GM23338 (cell line): ENCODE data around the gene TNMD. TPM values are rescaled to one million over a fixed set of nuclear protein-coding genes. Genes with fewer than 3 reads are reported as not detected.

ENCODE experiments used
- ATAC-seq: fragments of 200-7000 bp; cut with Tn5 transposase; 3 replicates; pipeline ENCODE4 v1.9.1; 2020
- DNase-seq: peaks from one replicate; pipeline ENCODE4 v3.0.0-alpha.2; 2015; ENCODE audit warnings: low spot score
- H2AFZ ChIP-seq: fragments of 200-600 bp; sonication (generic); 2 replicates; pipeline ENCODE4 v1.8.0; 2016; ENCODE audit warnings: antibody characterized with exemption, mild to moderate bottlenecking, moderate library complexity
- H3F3A ChIP-seq: fragments of 200-600 bp; sonication (generic); replicated peaks from 2 replicates; pipeline ENCODE4 v1.8.0; 2017; ENCODE audit warnings: antibody characterized with exemption, mixed run types, low read depth
- H3K27ac ChIP-seq: fragments of 200-600 bp; sonication (generic); 2 replicates; pipeline ENCODE4 v1.6.1; 2016; ENCODE audit warnings: low read depth
- H3K27me3 ChIP-seq: fragments of 200-600 bp; sonication (generic); 2 replicates; pipeline ENCODE4 v1.8.0; 2016; ENCODE audit warnings: mild to moderate bottlenecking, mixed run types, moderate library complexity; ENCODE audit not compliant: insufficient read depth
- H3K36me3 ChIP-seq: fragments of 200-600 bp; sonication (generic); 2 replicates; pipeline ENCODE4 v1.8.0; 2016; ENCODE audit warnings: mild to moderate bottlenecking; ENCODE audit not compliant: insufficient read depth
- H3K4me1 ChIP-seq: fragments of 200-600 bp; sonication (generic); 2 replicates; pipeline ENCODE4 v1.8.0; 2016; ENCODE audit warnings: mild to moderate bottlenecking, moderate library complexity; ENCODE audit not compliant: insufficient read depth
- H3K4me2 ChIP-seq: fragments of 200-600 bp; sonication (generic); 2 replicates; pipeline ENCODE4 v1.7.1; 2017; ENCODE audit warnings: mixed run types
- H3K4me3 ChIP-seq: fragments of 200-600 bp; sonication (generic); 2 replicates; pipeline ENCODE4 v1.6.1; 2016; ENCODE audit warnings: mixed run types
- H3K79me2 ChIP-seq: fragments of 200-600 bp; sonication (generic); replicated peaks from 2 replicates; pipeline ENCODE4 v1.8.0; 2017; ENCODE audit warnings: mild to moderate bottlenecking; ENCODE audit not compliant: insufficient read depth
- H3K9me2 ChIP-seq: fragments of 200-600 bp; sonication (generic); 2 replicates; pipeline ENCODE4 v1.8.0; 2017; ENCODE audit not compliant: insufficient read depth
- H4K20me1 ChIP-seq: fragments of 200-600 bp; sonication (generic); replicated peaks from 2 replicates; pipeline ENCODE4 v1.8.0; 2017; ENCODE audit warnings: mild to moderate bottlenecking; ENCODE audit not compliant: insufficient read depth
- H3K27ac Mint-ChIP-seq: 2 replicates; pipeline ENCODE4 v1.8.0; 2020; ENCODE audit warnings: inconsistent platforms, mild to moderate bottlenecking, moderate library complexity, mixed read lengths
- H3K27me3 Mint-ChIP-seq: 3 replicates; pipeline ENCODE4 v1.8.0; 2022; ENCODE audit warnings: low read depth, mild to moderate bottlenecking, moderate library complexity, mixed read lengths, inconsistent platforms; ENCODE audit not compliant: insufficient read depth, poor library complexity
- H3K36me3 Mint-ChIP-seq: 3 replicates; pipeline ENCODE4 v1.8.0; 2021; ENCODE audit warnings: low read depth, mild to moderate bottlenecking, inconsistent platforms, moderate library complexity, mixed read lengths
- H3K4me1 Mint-ChIP-seq: 3 replicates; pipeline ENCODE4 v1.8.0; 2020; ENCODE audit warnings: mild to moderate bottlenecking, inconsistent platforms, mixed read lengths
- H3K4me3 Mint-ChIP-seq: 3 replicates; pipeline ENCODE4 v1.8.0; 2021; ENCODE audit warnings: moderate library complexity, mild to moderate bottlenecking, inconsistent platforms, mixed read lengths
- H3K9me3 Mint-ChIP-seq: 3 replicates; pipeline ENCODE4 v1.8.0; 2020; ENCODE audit warnings: moderate library complexity, mild to moderate bottlenecking, inconsistent platforms, mixed read lengths
- EZH2 ChIP-seq: fragments of 200-600 bp; sonication (generic); IDR thresholded peaks from one replicate; pipeline ENCODE4 v1.8.0; 2017; ENCODE audit warnings: antibody characterized with exemption, mild to moderate bottlenecking, low read depth; ENCODE audit not compliant: unreplicated experiment
- JUNB ChIP-seq: IDR thresholded peaks from one replicate; pipeline ENCODE4 v1.6.1; 2016; ENCODE audit warnings: antibody characterized with exemption; ENCODE audit not compliant: unreplicated experiment
- POLR2AphosphoS5 ChIP-seq: IDR thresholded peaks from 2 replicates; pipeline ENCODE4 v1.6.1; 2016; ENCODE audit warnings: antibody characterized with exemption, low read depth
- polyA plus RNA-seq: library from polyadenylated mRNA; unstranded; fragments of >200 nt; fragmentation: Nextera tagmentation; extraction: Ambion mirVana; gene quantifications from 2 replicates; pipeline ENCODE4 v1.2.1, GENCODE V29; 2016
- total RNA-seq: library from RNA; depleted of rRNA; stranded (reverse); fragments of >200 nt; shearing (Covaris generic); gene quantifications from 2 replicates; pipeline ENCODE4 v1.2.3, GENCODE V29; 2014
- TF ChIP-seq, protein P1 (sequence below): IDR thresholded peaks from 2 replicates; pipeline ENCODE4 v1.6.1; 2016; ENCODE audit warnings: antibody characterized with exemption
- TF ChIP-seq, protein P2 (sequence below), 2 experiments: fragments of 200-600 bp in 1 of 2; sonication (generic) in 1 of 2; conservative IDR thresholded peaks; 2 replicates each; pipeline versions ENCODE4 v1.5.1 to v1.6.1; 2016 to 2017; ENCODE audit warnings: antibody characterized with exemption in 2 of 2, low read depth in 2 of 2, mild to moderate bottlenecking in 2 of 2, moderate library complexity in 1 of 2
- TF ChIP-seq, protein P3 (sequence below): IDR thresholded peaks from one replicate; pipeline ENCODE4 v1.6.1; 2018; ENCODE audit warnings: antibody characterized with exemption; ENCODE audit not compliant: unreplicated experiment

Gene TNMD
- total and polyA plus RNA-seq, 2 experiments from 2014 or later: 4.4 to 4.8 TPM

DNA sequence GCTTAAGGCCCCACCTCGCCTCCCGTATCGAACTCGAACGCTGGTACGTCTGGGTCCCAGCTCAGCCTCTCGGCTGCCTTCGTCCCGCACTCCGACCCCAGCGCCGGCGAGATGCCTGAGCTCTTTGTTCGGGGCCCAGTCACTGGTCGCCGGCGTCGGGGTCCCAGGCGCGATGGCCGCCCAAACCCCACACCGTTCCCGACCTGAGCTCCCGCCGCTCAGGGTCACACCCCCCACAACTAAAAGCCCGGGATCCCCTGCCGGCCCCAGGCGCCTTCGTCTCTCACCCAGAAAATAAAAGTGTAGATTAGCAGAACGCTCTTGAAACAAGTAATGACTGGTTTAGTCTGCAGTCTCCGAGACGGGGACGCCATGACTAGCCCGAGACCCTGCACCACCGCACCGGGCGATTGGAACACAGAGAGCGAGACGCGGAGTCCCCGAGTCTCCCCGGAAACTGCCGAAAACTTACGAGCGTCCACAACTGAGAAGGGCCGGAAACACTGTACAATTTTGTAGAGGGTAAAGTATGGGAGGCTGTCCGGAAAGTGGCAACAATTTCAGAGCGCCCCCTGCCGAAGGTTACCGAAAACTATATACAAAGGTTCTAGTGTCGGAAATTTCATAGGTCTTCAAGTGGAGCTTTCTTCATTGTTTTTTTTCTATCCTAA, 51.7 kb downstream of the TNMD start, which contains the start of gene TSPAN6:
TSPAN6 (minus strand) TSS at position 486 of the 671 bp plus-strand sequence; CDS start at position 374, 112 bp downstream.
- DNase-seq: peak; percentile 87
- Mint-ChIP-seq H3K9me3 (no peaks in the 10 kb centered on the region), H3K27ac (peak within 1 kb of the TSS; percentile 99), H3K4me3 (peak within 1 kb of the TSS; percentile 92), H3K36me3 (peaks cover 27% of the 10 kb centered on the region; the same call in 2 of the 3 replicates), H3K4me1 (peaks cover 8% of the 10 kb centered on the region; the same call in 2 of the 3 replicates), H3K27me3 (no peaks in the 10 kb centered on the region)
- peak within 1 kb of the TSS; percentile 65 for H3K4me3 ChIP-seq
- H3K4me2 ChIP-seq: peak within 1 kb of the TSS; percentile 83
- H4K20me1 ChIP-seq: no peaks in the 10 kb centered on the region
- H3K27me3 ChIP-seq: no peaks in the 10 kb centered on the region
- H2AFZ ChIP-seq: peak within 1 kb of the TSS; percentile 47; the same call in 1 of the 2 replicates
- no peaks in the 10 kb centered on the region for H3F3A ChIP-seq
- H3K27ac ChIP-seq: peak within 1 kb of the TSS; percentile 82
- peaks cover 3% of the 10 kb centered on the region; the same call in 1 of the 2 replicates for H3K36me3 ChIP-seq
- peaks cover 3% of the 10 kb centered on the region for H3K4me1 ChIP-seq
- ATAC-seq: peak; percentile 98
- no peaks in the 10 kb centered on the region for H3K9me2 ChIP-seq
- peak; percentile 65 for TF ChIP-seq POLR2AphosphoS5
- TF ChIP-seq, protein P1, sequence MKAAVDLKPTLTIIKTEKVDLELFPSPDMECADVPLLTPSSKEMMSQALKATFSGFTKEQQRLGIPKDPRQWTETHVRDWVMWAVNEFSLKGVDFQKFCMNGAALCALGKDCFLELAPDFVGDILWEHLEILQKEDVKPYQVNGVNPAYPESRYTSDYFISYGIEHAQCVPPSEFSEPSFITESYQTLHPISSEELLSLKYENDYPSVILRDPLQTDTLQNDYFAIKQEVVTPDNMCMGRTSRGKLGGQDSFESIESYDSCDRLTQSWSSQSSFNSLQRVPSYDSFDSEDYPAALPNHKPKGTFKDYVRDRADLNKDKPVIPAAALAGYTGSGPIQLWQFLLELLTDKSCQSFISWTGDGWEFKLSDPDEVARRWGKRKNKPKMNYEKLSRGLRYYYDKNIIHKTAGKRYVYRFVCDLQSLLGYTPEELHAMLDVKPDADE: no peak
- TF ChIP-seq, protein P2, sequence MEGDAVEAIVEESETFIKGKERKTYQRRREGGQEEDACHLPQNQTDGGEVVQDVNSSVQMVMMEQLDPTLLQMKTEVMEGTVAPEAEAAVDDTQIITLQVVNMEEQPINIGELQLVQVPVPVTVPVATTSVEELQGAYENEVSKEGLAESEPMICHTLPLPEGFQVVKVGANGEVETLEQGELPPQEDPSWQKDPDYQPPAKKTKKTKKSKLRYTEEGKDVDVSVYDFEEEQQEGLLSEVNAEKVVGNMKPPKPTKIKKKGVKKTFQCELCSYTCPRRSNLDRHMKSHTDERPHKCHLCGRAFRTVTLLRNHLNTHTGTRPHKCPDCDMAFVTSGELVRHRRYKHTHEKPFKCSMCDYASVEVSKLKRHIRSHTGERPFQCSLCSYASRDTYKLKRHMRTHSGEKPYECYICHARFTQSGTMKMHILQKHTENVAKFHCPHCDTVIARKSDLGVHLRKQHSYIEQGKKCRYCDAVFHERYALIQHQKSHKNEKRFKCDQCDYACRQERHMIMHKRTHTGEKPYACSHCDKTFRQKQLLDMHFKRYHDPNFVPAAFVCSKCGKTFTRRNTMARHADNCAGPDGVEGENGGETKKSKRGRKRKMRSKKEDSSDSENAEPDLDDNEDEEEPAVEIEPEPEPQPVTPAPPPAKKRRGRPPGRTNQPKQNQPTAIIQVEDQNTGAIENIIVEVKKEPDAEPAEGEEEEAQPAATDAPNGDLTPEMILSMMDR (conservative IDR thresholded peaks at IDR 0.05; ENCODE audit: low read depth in 2 of 2): peak; percentile 42 to 49
- peaks cover 6% of the 10 kb centered on the region; the same call in 1 of the 2 replicates for H3K79me2 ChIP-seq

DNA sequence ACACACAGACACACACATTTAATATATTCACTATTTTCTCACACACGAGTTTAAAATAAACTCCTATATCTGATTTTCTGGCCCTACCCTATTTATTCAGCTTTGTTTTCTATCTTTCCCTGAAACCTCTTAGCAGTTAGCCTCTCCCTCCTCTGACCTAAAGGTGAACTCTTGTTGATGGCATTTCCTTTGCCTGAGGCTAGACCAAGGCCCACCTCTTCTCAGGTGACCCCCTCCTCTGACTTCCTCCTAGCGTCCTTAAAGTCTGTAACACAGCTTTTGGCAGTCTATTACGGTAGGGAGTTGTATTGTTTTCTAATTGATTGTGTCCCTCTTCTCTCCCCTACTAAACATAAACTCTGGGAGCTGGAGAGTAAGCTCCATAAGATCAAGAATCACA, 57.6 kb downstream of the TNMD start:
- Mint-ChIP-seq H3K9me3 (no peaks in the 10 kb centered on the region), H3K4me3 (no peak overlapping the region), H3K27me3 (peaks cover 2% of the 10 kb centered on the region), H3K27ac (no peak overlapping the region), H3K36me3 (no peaks in the 10 kb centered on the region), H3K4me1 (peaks cover 5% of the 10 kb centered on the region; the same call in 2 of the 3 replicates)
- Histone ChIP-seq H3K27me3 (no peaks in the 10 kb centered on the region), H3K36me3 (no peaks in the 10 kb centered on the region), H3K4me2 (no peak overlapping the region), H3K4me1 (no peaks in the 10 kb centered on the region; the same call in 1 of the 2 replicates), H3K79me2 (no peaks in the 10 kb centered on the region), H3K27ac (no peak overlapping the region), H3F3A (no peaks in the 10 kb centered on the region), H2AFZ (no peak overlapping the region), H3K4me3 (no peak overlapping the region), H3K9me2 (no peaks in the 10 kb centered on the region), H4K20me1 (no peaks in the 10 kb centered on the region)
- no peak for ATAC-seq
- DNase-seq: peak; percentile 31
- TF ChIP-seq JUNB: no peak
- TF ChIP-seq, protein P2 (conservative IDR thresholded peaks at IDR 0.05; ENCODE audit: low read depth in 2 of 2): no peak
- TF ChIP-seq, protein P3, sequence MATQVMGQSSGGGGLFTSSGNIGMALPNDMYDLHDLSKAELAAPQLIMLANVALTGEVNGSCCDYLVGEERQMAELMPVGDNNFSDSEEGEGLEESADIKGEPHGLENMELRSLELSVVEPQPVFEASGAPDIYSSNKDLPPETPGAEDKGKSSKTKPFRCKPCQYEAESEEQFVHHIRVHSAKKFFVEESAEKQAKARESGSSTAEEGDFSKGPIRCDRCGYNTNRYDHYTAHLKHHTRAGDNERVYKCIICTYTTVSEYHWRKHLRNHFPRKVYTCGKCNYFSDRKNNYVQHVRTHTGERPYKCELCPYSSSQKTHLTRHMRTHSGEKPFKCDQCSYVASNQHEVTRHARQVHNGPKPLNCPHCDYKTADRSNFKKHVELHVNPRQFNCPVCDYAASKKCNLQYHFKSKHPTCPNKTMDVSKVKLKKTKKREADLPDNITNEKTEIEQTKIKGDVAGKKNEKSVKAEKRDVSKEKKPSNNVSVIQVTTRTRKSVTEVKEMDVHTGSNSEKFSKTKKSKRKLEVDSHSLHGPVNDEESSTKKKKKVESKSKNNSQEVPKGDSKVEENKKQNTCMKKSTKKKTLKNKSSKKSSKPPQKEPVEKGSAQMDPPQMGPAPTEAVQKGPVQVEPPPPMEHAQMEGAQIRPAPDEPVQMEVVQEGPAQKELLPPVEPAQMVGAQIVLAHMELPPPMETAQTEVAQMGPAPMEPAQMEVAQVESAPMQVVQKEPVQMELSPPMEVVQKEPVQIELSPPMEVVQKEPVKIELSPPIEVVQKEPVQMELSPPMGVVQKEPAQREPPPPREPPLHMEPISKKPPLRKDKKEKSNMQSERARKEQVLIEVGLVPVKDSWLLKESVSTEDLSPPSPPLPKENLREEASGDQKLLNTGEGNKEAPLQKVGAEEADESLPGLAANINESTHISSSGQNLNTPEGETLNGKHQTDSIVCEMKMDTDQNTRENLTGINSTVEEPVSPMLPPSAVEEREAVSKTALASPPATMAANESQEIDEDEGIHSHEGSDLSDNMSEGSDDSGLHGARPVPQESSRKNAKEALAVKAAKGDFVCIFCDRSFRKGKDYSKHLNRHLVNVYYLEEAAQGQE: no peak
- TF ChIP-seq EZH2: no peak
- TF ChIP-seq, protein P1: no peak
